NCI-H187 treated with DMSO at 0.1 percent for 48 hours (cell line): ENCODE measurements around the gene LMAN1L.

Experiments
- DNase-seq: peaks from one replicate; lab custom pipeline; 2025; lab: John Stamatoyannopoulos, UW

The LMAN1L gene

DNA sequence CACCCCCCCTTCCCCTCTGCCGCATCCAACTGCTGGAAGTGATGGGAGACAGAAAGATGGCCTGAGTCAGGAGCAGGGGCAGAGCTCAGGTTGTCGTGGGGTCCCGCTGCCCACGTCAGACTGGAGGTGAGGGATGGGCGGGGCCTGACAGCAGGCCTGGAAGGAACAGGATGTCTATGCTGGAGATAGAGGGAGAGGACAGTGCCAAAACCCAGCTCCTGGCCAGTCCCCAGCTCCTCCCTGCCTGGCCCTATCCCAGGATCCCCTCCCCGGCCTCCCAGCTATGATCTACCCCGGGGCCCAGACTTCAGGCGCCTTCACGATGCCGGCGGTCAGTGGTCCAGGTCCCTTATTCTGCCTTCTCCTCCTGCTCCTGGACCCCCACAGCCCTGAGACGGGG is at the start of gene LMAN1L:
TSS of gene LMAN1L (plus strand) at position 303 of the 400 bp plus-strand sequence. CDS start at position 323, 20 bp downstream.
- no peak for DNase-seq

DNA sequence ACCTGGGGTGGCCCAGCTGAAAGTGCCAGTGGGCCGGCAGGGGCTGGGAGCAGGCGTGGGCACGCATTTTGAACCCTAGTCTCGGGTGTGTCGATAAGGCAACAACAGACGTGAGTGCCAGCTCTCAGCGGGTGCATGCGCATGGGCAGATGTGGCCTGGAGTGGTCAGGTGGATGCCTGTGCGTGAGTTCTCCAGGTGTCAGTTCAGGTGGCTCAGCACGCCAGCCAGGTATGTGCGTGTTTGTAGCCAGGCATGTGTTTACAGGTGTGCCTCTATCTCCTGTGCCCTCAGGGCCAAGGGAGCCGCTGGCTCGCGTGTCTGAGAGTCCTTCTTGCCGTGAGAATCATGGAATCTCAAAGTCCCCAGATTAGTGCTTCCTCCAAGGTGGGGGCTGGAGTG is 49.2 kb upstream of the LMAN1L start:
- DNase-seq: no peak

DNA sequence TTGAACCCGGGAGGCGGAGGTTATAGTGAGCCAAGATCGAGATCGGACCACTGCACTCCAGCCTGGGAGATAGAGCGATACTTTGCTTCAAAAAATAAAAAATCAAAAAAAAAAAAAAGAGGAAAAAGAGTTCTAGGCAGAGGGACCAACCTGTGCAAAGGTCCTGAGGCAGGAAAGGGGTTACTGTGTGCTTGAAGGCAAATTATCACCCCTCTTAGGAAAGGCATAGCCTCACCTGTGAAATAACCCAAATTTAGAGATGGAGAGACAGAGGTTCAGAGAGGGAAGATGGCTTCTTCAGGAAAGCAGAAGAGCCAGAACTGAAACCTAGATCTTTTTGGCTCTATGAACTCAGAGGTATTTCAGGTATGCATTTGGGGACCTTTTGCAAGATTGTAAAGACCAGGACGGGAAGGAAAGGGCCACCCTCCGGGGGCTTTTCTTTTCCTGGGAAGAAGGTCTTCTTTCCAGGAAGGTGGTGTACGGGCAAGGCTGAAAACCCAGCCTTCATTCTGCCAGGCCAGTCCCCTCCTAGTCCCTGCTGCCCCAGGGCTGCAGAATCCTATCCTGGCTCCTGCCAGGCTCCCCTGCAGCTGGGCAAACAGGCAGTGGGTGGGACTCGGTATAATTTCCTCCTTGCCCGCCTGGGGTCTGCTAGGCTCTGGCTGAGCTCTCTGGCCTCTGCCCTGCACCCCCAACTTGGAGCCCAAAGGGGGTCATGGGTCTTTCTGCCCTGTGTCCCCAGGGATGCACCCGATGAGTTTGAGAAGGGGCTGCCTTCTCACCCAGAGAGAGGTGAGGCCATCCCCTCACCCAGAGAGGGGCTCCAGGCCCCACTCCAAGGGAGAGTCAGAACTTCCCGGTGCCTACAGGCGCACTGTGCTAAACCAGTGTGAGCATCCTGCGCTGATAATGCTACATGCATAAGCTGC is 45.2 kb upstream of the LMAN1L start:
- DNase-seq: no peak

DNA sequence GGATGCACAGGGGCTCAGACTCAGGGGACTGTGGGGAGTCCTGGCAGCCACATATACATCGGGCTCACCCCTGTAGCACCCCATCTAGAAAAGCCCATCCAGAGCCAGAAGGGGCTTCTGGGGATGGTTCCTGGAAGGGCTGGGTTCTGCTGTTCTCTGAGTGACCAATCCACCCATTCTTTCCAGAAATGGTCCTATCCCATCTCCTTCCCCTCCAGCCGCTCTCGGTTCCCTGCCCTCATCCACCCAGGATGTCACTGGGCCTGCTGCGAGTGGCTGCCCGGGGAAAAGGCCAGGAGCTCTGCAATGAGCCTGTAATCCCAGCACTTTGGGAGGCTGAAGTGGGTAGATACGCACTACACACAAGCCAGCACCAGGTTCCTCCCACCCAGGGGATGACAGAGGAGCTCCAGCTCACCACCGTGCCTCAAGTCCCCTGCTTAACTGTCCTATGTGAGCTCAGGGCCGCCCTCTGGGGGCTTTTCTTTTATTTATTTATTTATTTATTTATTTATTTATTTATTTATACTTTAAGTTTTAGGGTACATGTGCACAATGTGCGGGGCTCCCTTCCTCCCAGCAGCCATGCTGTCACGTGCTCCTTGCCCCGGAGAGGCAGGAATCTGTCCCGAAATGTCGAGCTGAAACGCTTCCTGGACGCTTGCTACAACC is 44.4 kb upstream of the LMAN1L start:
- DNase-seq: no peak

DNA sequence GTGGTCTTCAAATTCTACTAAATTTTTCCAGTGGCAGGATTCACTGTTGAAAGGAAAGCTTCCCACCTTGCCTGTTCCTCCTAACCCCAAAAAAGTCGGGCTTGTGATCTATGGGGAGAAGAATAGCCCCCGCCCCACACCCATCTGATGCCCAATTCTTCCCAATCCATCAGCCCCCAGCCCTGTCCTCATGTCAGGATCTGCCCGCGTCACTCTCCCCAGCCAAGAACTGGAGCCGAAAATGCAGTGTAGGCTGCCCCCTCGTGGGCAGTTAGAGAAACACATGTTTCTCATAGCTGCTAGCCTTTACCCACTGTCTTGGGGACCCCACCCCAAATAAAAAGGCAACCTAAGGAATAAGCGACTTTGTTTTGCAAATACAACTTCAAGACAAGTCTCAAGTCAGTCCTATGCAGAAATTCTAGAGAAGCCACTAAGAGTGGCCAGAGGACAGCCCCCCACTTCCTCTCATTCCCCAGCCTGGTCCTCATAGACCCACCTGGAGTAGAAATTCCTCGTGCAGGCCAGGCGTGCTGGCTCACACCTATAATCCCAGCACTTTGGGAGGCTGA is 43.8 kb upstream of the LMAN1L start:
- no peak for DNase-seq

DNA sequence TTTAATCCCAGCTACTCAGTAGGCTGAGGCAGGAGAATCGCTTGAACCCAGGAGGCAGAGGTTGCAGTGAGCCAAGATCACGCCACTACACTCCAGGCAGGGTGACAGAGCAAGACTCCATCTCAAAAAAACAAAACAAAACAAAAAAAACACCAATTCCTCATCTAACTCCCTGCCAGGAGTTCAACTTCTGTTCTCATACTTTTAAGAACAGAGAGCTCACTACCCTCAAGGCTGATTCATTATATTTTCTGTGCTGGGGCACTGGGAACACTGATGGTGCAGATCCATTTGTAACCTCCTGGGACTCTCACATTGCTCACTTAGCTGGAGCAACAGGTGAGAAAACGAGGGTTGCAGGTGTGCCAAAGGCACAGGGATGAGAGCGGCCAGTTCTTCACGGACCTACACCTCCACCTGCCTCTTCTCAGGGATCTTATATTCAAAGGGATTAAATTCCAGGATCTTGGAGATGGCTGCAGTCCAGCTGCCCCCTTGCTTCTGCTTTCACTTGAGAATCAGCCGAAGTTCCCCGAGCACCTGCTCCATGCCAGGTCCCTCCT is 43.1 kb upstream of the LMAN1L start:
- no peak for DNase-seq

DNA sequence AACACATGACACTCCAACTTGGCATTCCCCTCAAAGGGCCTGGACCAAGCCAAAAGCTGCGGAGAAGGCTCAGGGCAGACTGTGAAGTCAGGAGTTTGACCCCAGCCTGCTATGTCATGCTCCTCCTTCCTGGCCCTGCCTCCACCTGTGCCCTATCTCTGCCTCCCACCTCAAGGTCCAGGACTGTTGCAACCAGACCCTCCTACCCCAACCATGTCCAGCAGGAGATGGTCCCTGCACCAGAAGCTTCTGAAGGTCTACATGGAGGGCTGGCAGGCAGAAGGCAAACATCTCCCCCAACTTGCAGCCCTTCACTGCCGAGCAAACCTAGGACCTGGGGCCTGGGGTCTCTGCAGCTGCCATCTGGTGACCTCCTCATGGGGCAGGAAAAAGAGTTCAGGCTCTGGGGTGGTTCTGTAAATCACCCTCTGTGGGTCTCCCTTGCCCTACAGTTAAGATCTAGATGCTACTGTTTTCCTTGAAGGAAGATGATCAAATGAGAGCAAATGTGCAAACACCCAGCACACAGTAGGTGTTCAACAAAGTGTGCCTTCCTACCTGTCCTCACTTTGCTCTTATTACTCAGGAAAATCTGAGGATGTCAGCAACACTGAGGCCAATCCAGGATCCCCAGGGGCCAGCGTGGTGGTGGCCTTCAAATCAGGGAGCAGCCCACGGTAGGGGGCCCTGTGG is 42.3 kb upstream of the LMAN1L start:
- no peak for DNase-seq

DNA sequence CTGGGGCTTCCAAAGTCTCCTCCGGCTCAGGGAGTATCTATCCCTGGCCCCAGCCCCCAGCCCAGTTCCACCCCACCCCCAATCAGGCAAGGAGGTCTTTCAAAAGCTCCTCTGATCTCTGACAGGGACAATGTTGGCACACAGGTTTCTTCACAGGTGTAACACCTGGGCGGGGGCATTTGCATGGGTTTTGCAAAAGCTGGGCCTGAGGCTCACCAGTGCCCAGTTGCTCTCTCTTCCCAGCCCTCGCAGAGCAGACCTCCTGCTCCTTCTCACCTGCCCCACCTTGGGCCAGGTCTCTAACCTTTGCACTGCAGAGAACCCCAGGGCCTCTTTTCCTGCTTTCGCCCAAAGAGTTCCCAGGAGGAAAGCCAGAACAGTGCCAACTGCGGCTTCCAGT is 39.3 kb upstream of the LMAN1L start:
- DNase-seq: no peak

DNA sequence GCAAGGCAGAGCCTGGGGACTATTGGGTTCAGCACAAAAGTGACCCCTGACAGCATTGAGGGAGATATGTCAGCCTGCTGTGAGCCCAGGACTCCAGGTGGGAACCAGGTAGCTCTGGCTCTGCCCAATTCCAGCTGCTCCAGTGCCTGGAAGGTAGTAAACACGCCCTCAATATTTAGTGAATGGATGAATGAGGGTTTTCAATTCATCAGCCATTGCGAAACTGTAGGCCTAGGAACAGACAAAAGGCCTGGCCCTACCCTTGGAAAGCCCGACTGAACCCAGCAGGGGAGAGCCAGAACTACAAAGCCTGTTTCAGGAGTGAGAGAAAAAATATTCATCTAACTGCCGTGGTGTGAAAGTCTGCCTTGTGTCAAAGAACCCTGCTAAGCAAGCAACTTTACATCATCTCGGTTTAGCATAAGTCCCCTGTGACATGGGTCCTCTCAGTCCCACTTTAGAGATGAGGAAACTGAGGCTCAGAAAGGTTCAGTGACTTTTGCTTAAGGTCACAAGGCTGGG is 38.8 kb upstream of the LMAN1L start:
- no peak for DNase-seq

DNA sequence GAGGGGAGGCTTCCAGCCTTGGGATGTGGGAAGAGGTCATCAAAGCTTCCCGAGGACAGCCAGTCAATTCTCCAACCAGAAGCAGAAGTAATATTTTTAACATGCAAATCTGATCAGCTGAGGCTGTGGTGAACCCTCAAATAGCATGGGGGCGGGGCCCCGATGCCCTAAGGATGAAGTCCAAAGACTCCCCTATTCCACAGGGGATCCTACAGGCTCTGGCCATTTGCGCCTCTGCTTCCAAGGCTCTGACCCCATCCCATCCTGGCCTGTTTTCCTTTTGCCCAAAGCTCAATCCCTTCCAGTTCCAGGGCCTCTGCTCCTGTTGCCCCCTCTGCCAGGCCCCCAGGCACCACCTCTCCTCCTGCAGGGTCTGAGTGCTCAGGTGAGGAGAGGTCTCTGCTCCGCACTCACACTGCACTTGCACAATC is 37.5 kb upstream of the LMAN1L start:
- no peak for DNase-seq

DNA sequence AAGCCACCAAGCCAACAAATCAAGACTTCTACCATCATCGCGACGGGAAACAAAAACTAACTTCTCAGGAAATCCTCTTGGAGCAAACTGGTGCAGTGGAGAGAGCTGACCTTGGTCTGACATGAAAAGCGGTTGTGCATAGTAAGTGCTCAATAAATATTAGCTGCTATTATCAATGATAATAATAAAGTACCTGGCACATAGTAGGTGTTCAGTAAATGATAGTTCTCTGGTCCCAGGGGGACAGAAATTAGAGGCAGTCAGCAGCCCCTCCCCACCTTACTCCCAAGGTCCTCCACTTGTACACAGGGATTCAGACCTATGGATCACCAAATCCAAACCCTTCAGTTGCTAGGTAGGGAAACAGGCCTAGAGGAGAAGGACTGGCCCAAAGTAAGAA is 36.7 kb upstream of the LMAN1L start:
- no peak for DNase-seq

DNA sequence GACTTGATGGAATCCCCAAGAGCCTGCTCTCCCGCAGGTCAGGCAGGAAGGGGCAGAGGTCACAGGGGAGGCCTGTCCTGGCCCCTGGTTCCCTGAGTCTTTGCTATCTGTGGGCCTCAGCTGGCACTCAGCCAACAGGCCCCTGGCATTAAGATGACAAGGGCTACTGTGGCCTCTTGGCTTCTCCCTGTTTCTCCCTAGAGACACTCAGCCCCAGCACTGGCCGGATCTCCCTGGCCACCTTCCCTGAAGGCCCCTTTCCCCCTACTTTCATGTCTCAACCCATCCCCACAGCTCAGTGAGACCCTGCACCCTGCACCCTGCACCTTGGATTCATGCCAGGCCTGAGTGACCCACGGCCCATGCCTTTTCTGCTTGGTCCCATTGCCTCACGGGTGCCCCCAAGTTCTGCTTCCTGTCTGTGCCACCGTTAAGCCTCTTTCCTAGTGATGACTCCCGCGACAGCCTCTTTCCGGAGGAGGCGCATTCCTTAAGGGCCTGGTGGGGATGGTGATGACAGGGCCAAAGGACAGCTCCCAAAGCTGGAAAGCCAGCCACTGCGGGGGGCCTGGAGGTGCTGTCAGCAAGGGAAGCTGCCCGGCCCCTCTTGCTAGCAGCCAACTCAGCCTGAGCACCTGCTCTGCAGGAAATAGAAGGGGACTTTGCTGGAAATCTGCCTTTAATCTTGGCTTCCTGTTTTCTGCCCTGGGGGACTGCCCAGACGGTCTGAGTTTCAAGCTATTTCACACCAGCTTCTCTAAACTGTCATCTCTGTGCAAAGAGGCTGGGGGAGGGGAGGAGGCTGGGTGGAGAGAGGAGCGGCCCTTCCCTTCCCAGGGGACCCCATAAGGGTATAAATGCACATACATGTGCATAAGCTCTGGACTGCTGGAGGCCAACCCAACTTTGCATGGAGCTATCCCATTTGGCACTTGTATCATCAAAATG is 35.5 kb upstream of the LMAN1L start:
- no peak for DNase-seq

DNA sequence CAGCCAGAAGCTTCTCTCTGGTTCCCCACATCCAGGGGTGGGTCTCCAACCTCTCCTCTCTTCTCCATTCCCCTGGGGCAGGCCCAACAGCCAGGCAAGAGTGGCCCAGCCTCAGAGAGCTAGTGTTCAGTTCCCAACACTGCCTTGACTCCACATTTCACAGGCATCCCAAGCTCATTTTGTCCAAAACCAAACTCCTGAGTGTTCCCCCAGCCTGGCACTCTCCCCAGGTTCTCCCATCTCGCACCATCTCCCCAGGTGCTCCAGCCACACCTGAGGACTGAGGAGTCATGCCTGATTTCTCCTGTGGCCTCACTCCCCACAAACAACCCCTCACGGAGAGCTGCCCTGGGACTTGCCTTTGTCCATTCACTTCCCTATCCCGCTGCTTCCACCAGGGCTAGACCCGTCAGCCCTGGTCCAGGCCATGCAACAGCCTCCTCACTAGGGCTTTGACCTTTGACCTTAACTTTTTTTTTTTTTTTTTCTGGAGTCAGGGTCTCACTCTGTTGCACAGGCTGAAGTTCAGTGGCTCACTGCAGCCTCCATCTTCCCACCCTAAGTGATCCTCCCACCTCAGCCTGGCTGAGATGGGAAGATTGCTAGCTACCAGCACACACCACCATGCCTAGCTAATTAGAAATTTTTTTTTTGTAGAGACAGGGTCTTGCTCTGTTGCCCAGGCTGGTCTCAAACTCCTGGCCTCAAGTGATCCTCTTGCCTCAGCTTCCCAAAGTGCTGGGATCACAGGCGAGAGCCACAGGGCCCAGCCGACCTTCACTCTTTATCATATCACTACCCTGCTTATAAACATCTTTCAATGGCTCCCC is 34.7 kb upstream of the LMAN1L start:
- DNase-seq: no peak

DNA sequence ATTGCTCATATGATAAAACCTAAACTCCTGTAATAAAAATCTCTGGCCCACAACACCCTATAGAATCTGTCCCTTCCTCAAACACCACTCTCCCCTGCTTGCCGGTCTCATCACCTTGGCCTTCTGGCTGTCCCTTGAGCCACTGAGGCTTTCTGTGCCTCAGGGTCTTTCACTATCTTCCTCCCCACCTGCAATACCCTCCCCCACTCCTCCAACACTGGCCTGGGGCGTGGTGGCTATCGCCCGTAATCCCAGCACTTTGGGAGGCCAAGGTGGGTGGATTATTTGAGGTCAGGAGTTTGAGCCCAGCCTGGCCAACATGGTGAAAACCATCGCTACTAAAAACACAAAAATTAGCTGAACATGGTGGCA is 34.0 kb upstream of the LMAN1L start:
- DNase-seq: no peak

DNA sequence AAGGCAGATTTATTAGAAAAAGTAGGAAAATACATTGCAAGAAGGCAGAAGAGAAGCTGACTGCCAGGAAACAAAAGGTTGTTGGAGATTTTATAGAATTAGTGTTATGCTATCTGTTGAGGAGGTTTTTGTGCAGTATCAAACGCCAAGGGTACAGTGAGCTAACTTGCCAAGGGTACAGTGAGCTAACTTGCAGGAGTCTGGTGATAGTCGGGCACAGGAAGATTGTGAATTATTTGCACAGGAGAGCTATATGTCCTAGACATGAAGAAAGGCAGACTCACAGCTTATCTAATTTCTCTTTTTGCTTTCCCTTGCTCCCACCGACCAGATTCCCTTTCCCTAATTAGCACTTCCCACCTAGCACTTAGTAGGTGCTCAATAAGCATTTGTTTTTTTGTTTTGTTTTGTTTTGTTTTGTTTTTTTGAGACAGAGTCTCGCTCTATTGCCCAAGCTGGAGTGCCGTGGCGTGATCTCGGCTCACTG is 33.4 kb upstream of the LMAN1L start:
- DNase-seq: no peak

DNA sequence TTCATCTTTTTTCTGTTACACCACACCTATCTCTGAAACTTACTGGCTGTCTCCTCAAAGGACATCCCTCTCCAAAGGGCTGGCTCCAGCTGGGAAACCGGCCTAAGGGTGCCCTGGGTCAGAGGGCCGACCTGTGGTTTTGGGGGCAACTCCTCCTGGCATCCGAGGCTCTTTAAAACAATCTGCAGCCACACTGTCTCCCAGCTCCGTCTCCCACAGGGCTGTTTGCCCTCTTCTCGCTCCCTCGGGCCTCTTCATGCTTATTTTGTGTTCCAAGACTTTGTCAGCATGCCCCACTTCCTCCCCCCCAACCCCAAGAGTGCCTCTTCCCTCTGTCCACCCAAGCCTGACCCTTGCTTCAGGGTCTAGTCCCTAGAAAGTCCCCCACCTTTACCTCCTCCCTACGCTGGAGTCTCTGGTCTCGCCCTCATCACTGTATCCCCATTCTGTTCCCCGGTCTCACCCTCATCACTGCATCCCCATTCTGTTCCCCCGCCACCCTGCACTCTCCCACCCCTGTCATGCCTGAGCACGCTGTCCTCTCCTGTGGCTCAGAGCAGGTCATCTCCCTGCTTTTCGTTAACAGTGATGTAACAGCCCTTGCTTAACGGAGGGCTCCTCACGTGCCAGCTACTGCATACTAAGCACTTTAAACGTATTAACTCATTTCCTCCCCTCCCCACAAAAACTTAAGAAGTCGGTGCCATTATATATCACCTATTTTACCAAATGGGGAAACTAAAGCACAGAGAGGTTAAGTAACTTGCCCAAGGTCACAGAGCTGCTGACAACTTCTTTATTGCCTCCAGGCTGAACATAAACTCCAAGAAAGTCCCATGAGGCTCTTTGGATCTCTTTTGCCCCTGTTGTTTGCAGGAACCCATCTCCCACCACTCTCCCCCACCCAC is 31.9 kb upstream of the LMAN1L start:
- no peak for DNase-seq

DNA sequence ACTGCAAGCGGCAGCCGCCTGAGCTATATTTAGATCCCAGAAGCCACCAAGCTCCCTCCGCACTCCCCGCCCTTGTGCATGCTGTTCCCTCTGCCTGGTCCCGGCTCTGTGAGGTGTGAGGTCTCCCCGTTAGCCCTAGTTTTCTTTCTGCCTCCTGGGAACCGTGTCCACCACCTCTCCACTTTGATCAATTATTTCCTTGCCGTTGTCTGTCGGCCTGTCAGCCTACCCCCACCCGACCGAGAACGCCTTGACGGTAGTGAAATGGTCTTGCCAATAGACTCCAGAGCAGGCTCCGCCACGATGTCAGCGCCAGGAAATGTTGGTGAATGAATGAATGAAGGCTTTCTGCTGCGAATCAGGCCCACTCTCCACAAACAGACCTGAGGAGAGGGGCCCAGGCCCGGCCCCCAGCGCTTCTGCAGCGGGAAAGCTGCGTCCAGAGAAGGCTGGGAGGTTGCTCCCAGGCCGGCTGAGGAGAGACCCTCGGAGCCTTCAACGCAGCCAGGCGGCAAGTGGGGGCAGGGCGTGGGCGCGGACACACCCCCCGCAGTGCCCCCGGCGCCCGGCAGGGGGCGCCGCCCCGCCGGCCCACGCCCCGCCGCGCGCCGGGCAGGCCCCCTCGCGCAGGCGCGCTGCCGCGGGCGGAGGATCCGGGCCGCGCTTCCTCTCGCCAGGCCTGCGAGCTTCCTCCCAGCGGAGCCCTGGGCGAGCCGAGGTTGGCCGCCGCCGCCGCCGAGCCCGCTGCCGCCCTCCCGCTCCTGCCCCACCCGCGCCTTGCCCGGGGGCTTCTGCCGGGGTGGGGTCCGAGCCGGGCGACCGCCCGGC is 31.0 kb upstream of the LMAN1L start, which contains the start of gene CSK:
TSS of gene CSK (plus strand) at position 650 of the 828 bp plus-strand sequence. CDS start 16,218 bp downstream, outside the sequence.
- no peak for DNase-seq
